Liver (tissue), 9 donors: Measurements from ENCODE around the gene P2RX3. TPM values are rescaled to one million over a fixed set of nuclear protein-coding genes. Genes with fewer than 3 reads are reported as not detected.

ENCODE experiments used
- DNase-seq: peaks from one replicate; pipeline ENCODE4 v3.0.0-alpha.2; 2017; ENCODE audit warnings: low spot score
- H3K27ac ChIP-seq, 2 donors: one replicate each; pipeline ENCODE4 v1.7.0; 2013; ENCODE audit warnings: inconsistent platforms in 2 of 2, low read length in 2 of 2, control low read depth in 1 of 2, low read depth in 1 of 2, mild to moderate bottlenecking in 1 of 2
- H3K27me3 ChIP-seq, 4 donors: one replicate each; pipeline versions ENCODE4 v1.6.1 to v1.7.0; 2013; ENCODE audit warnings: low read length in 3 of 4, inconsistent platforms in 1 of 4, mild to moderate bottlenecking in 1 of 4, moderate library complexity in 1 of 4; ENCODE audit not compliant: control insufficient read depth in 4 of 4, insufficient read depth in 4 of 4
- H3K36me3 ChIP-seq, 4 donors: one replicate each; pipeline versions ENCODE4 v1.6.1 to v1.7.0; 2013; ENCODE audit warnings: low read length in 3 of 4, mild to moderate bottlenecking in 3 of 4, low read depth in 1 of 4, moderate library complexity in 1 of 4; ENCODE audit not compliant: control insufficient read depth in 4 of 4, insufficient read depth in 3 of 4
- H3K4me1 ChIP-seq, 4 donors: one replicate each; pipeline versions ENCODE4 v1.6.1 to v1.7.0; 2013; ENCODE audit warnings: low read length in 3 of 4, mild to moderate bottlenecking in 3 of 4, moderate library complexity in 1 of 4; ENCODE audit not compliant: control insufficient read depth in 4 of 4, insufficient read depth in 4 of 4
- H3K4me3 ChIP-seq, 3 donors: one replicate each; pipeline versions ENCODE4 v1.6.1 to v1.7.0; 2013; ENCODE audit warnings: low read length in 3 of 3, control low read depth in 1 of 3, low read depth in 1 of 3, mild to moderate bottlenecking in 1 of 3
- H3K9ac ChIP-seq, 2 donors: one replicate each; pipeline ENCODE4 v1.7.0; 2013; ENCODE audit warnings: low read length in 2 of 2, mild to moderate bottlenecking in 2 of 2, moderate library complexity in 2 of 2, control low read depth in 1 of 2, low read depth in 1 of 2
- H3K9me3 ChIP-seq, 4 donors: one replicate each; pipeline versions ENCODE4 v1.6.1 to v1.7.0; 2013; ENCODE audit warnings: low read length in 3 of 4; ENCODE audit not compliant: control insufficient read depth in 4 of 4
- ATF3 ChIP-seq: IDR thresholded peaks from 2 replicates; pipeline ENCODE4 v1.6.1; 2016; ENCODE audit warnings: antibody characterized with exemption
- CTCF ChIP-seq: fragments of 150-350 bp; IDR thresholded peaks from 2 replicates; pipeline ENCODE4 v1.5.1; 2017; ENCODE audit warnings: improper control_type of control experiment, low read depth, low read length; ENCODE audit not compliant: missing input control
- EGR1 ChIP-seq, 2 donors: IDR thresholded peaks; 2 replicates each; pipeline ENCODE4 v1.6.1; 2016 to 2018; ENCODE audit warnings: antibody characterized with exemption in 2 of 2, low read depth in 2 of 2
- FOXA1 ChIP-seq: IDR thresholded peaks from 2 replicates; pipeline ENCODE4 v1.6.1; 2016; ENCODE audit warnings: antibody characterized with exemption
- FOXA2 ChIP-seq: IDR thresholded peaks from 2 replicates; pipeline ENCODE4 v1.6.1; 2016; ENCODE audit warnings: antibody characterized with exemption
- GABPA ChIP-seq, 2 donors: IDR thresholded peaks in 1 of 2; conservative IDR thresholded peaks in 1 of 2; 2 replicates each; pipeline ENCODE4 v1.6.1; 2016; ENCODE audit warnings: antibody characterized with exemption in 2 of 2, mild to moderate bottlenecking in 1 of 2, moderate library complexity in 1 of 2
- HNF4A ChIP-seq, 2 donors: conservative IDR thresholded peaks; 2 replicates each; pipeline ENCODE4 v1.6.1; 2016; ENCODE audit warnings: antibody characterized with exemption in 2 of 2, mild to moderate bottlenecking in 2 of 2
- HNF4G ChIP-seq: IDR thresholded peaks from 2 replicates; pipeline ENCODE4 v1.6.1; 2016; ENCODE audit warnings: antibody characterized with exemption
- JUND ChIP-seq, 2 donors: IDR thresholded peaks; 2 replicates each; pipeline ENCODE4 v1.6.1; 2016; ENCODE audit warnings: antibody characterized with exemption in 2 of 2
- MAX ChIP-seq: IDR thresholded peaks from 2 replicates; pipeline ENCODE4 v1.6.1; 2016; ENCODE audit warnings: antibody characterized with exemption
- NR2F2 ChIP-seq: IDR thresholded peaks from 2 replicates; pipeline ENCODE4 v1.6.1; 2016; ENCODE audit warnings: antibody characterized with exemption
- RAD21 ChIP-seq, 2 donors: IDR thresholded peaks; 2 replicates each; pipeline ENCODE4 v1.6.1; 2016; ENCODE audit warnings: antibody characterized with exemption in 2 of 2, mild to moderate bottlenecking in 2 of 2
- REST ChIP-seq: IDR thresholded peaks from 2 replicates; pipeline ENCODE4 v1.6.1; 2016; ENCODE audit warnings: antibody characterized with exemption, mild to moderate bottlenecking
- RXRA ChIP-seq, 2 donors: IDR thresholded peaks; 2 replicates each; pipeline ENCODE4 v1.6.1; 2017 to 2018; ENCODE audit warnings: antibody characterized with exemption in 2 of 2, mild to moderate bottlenecking in 1 of 2
- TAF1 ChIP-seq: conservative IDR thresholded peaks from 2 replicates; pipeline ENCODE4 v1.6.1; 2016; ENCODE audit warnings: antibody characterized with exemption, mild to moderate bottlenecking
- YY1 ChIP-seq: IDR thresholded peaks from 2 replicates; pipeline ENCODE4 v1.6.1; 2016; ENCODE audit warnings: antibody characterized with exemption, mild to moderate bottlenecking
- ZBTB33 ChIP-seq: IDR thresholded peaks from 2 replicates; pipeline ENCODE4 v1.6.1; 2016; ENCODE audit warnings: antibody characterized with exemption
- WGBS: extraction: QIAGEN DNeasy Blood & Tissue Kit; methylation state at CpG from one replicate; pipeline ENCODE4 v1.1.7; 2013; 5-methylcytosine and 5-hydroxymethylcytosine counted together
- polyA plus RNA-seq, 2 donors: library from polyadenylated mRNA; stranded (reverse) in 1 of 2; unstranded in 1 of 2; fragments of 200-250 nt in 1 of 2; fragments of >200 nt in 1 of 2; fragmentation: Nextera tagmentation in 1 of 2; extraction: Ambion mirVana in 1 of 2; gene quantifications; one replicate each; pipeline versions ENCODE4 v1.2.1 to v1.2.3, GENCODE V29; 2013 to 2015
- total RNA-seq, 2 donors: library from RNA; depleted of rRNA; stranded (reverse); fragments of >200 nt; gene quantifications; one replicate each; pipeline ENCODE4 v1.2.3, GENCODE V29; 2014
- donor health status: healthy.
- donor health status: healthy.
- donor health status: healthy.
- donor health status: healthy.
- donor health status: healthy.

P2RX3 gene
- total and polyA plus RNA-seq, 4 donors, result 0.18 to 0.33 (median 0.23) TPM

GRCh38 chr11:57403802-57404147, 65.6 kb downstream of the P2RX3 start:
- Histone ChIP-seq H3K36me3 (peaks cover 8 to 27% (median 23%) of the 10 kb centered on the region in 4 donors), H3K9ac (no peak overlapping the region), H3K27ac (no peak overlapping the region), H3K9me3 (no peaks in the 10 kb centered on the region), H3K4me3 (no peak overlapping the region), H3K27me3 (no peaks in the 10 kb centered on the region), H3K4me1 (peaks cover 1 to 7% (median 4%) of the 10 kb centered on the region in 4 donors)
- no peak for DNase-seq
- 87% methylated on average over 2 of the region's 2 CpGs for WGBS
- no peak for TF ChIP-seq TAF1
- TF ChIP-seq YY1, result no peak
- TF ChIP-seq MAX, result no peak
- TF ChIP-seq GABPA (IDR thresholded peaks at IDR 0.05 in 1 of 2, conservative IDR thresholded peaks at IDR 0.05 in 1 of 2), result no peak
- TF ChIP-seq RXRA (IDR thresholded peaks at IDR 0.05), result no peak
- TF ChIP-seq JUND (IDR thresholded peaks at IDR 0.05), result no peak
- TF ChIP-seq HNF4A (conservative IDR thresholded peaks at IDR 0.05), result no peak
- TF ChIP-seq RAD21 (IDR thresholded peaks at IDR 0.05), result no peak
- TF ChIP-seq EGR1 (IDR thresholded peaks at IDR 0.05; ENCODE audit: low read depth in 2 of 2), result no peak
- no peak for TF ChIP-seq CTCF
- TF ChIP-seq REST, result no peak
- TF ChIP-seq NR2F2, result no peak
- no peak for TF ChIP-seq FOXA2
- no peak for TF ChIP-seq ATF3
- TF ChIP-seq HNF4G, result no peak
- TF ChIP-seq FOXA1, result no peak
- TF ChIP-seq ZBTB33, result no peak
